ENCODE results near the gene BFSP2. TPM values are rescaled to one million over a fixed set of nuclear protein-coding genes. Genes with fewer than 3 reads are reported as not detected.

BFSP2 gene
- total and polyA plus RNA-seq, 8 donors, result 0.68 to 2.7 (median 1.4) TPM; not detected in 5

DNA sequence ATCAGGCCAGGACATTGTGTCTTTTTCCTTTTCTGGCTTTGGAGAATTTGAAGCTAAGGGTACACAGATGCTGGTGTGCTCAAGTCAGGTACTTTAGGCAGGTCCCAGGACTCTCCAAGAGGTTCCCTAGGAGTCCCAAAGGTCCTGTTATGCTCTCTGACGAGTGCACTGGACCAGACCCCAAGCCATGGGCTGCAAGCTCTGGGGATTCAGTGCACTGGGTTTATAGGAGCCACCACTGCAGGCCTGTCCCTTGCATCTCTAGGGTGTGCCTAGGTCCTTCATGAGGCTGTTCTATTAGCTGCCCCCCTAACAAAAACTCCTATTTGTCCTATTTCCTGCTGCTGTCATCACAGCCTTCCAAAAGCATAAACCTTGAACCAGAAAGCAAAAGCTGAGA, 31.9 kb upstream of the BFSP2 start:
- no peak for TF ChIP-seq POLR2AphosphoS5 (IDR thresholded peaks at IDR 0.05)
- no peak for TF ChIP-seq CTCF (IDR thresholded peaks at IDR 0.05)
- no peak for TF ChIP-seq POLR2A (IDR thresholded peaks at IDR 0.05)
- TF ChIP-seq EP300 (IDR thresholded peaks at IDR 0.05), result no peak
- Histone ChIP-seq H3K4me1 (no peaks in the 10 kb centered on the region), H3K9me3 (no peaks in the 10 kb centered on the region), H3K27me3 (no peaks in the 10 kb centered on the region), H3K4me3 (no peak overlapping the region), H3K27ac (no peak overlapping the region), H3K36me3 (no peaks in the 10 kb centered on the region)
- no peak for DNase-seq
- intact Hi-C loops (cut with DNase I; ENCODE audit: low total_unique reads), result no loop called here
- WGBS, 5 donors, result 59 to 83% (median 79%) methylated on average over 1 of the region's 1 CpG

DNA sequence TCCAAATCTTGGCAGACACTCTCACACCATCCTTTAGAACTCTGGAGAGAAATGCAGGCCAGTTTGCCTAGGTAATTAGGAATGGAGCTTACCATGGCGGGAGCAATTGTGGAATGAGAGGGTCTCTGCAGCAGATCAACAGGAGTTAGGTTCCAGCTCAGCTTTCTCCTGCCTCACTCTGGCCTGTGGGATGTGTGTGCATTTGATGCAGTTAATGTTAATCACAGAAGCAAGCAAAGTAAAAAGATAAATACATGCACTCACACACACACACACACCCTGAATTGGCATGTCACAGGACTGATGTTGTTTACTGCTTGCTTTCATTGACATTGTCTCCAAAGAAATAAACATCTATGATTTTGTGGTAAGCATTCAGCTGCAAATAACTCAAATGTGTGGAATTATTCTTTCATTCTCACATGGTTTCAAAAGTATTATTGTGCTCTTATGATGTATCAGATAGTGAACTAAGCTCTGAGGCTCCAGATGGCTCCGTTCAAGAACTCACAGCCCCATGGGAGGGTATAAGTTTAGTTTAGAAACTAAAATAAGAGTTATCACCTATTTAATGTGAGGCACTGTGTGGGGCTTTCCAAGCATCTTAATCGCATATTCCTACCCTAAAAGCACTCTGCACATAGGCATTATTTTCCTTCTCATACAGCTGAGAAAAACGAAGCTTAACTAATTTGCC, 31.3 kb upstream of the BFSP2 start:
- no peaks in the 10 kb centered on the region for H3K27me3 ChIP-seq
- no peak for DNase-seq
- H3K27ac ChIP-seq, result no peak overlapping the region
- H3K36me3 ChIP-seq, result no peaks in the 10 kb centered on the region
- WGBS, 5 donors, result 45 to 81% (median 68%) methylated on average over 4 of the region's 4 CpGs
- no peak for TF ChIP-seq POLR2A (IDR thresholded peaks at IDR 0.05)
- no peak for TF ChIP-seq EP300 (IDR thresholded peaks at IDR 0.05)
- TF ChIP-seq CTCF (IDR thresholded peaks at IDR 0.05), result no peak
- TF ChIP-seq POLR2AphosphoS5 (IDR thresholded peaks at IDR 0.05), result no peak
- H3K4me3 ChIP-seq, result no peak overlapping the region
- no peaks in the 10 kb centered on the region for H3K4me1 ChIP-seq
- H3K9me3 ChIP-seq, result no peaks in the 10 kb centered on the region
- intact Hi-C loops (cut with DNase I; ENCODE audit: low total_unique reads), result no loop called here

DNA sequence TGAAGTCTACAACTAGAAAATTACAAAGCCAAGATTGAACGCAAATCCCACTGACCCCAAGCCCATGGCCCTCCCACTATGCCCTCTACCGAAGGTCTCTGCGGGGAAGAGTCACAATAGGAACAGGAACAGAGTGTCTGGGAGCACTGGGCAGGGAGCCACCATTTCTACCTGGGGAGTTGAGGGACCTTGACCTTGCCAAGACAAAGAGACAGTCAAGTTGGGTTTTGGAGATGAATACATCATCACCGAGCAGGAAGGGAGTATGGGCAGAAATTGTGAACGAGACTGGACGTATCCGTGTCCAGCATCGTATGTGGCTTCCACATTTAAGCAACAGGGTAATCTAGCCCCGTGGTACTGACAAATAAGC, 30.8 kb upstream of the BFSP2 start:
- intact Hi-C loops (cut with DNase I; ENCODE audit: low total_unique reads), result no loop called here
- Histone ChIP-seq H3K27me3 (no peaks in the 10 kb centered on the region), H3K4me1 (no peaks in the 10 kb centered on the region), H3K9me3 (no peaks in the 10 kb centered on the region), H3K4me3 (no peak overlapping the region), H3K36me3 (no peaks in the 10 kb centered on the region), H3K27ac (no peak overlapping the region)
- WGBS, 5 donors, result 79 to 89% (median 84%) methylated on average over 9 of the region's 9 CpGs
- TF ChIP-seq POLR2AphosphoS5 (IDR thresholded peaks at IDR 0.05) (no peak), POLR2A (IDR thresholded peaks at IDR 0.05) (no peak), CTCF (IDR thresholded peaks at IDR 0.05) (no peak), EP300 (IDR thresholded peaks at IDR 0.05) (no peak)
- DNase-seq, result no peak

DNA sequence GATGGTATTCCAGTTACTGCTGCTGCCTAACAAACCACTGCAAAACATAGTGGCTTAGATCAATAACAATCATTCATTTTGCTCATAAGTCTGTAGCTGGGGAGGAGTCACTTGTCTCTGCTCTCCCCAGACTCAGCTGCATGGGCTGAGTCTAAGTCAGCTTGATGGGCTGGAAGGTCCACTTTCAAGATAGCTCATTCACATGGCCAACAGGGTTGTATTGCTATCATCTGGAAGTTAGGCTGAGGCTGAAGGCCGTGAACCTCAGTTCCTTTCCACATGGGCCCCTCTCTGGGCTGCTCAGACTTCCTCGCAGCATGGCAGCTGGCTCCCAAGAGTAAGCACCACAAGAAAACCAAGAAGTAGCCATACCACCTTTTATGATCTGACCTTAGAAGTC, 28.7 kb upstream of the BFSP2 start:
- 92 to 100% (median 96%) methylated on average over 2 of the region's 2 CpGs for WGBS, 5 donors

More for the DNA sequence above, 28.7 kb upstream of the BFSP2 start:
- no peaks in the 10 kb centered on the region for H3K36me3 ChIP-seq
- no peak overlapping the region for H3K27ac ChIP-seq
- no peak for DNase-seq
- no peak for TF ChIP-seq CTCF (IDR thresholded peaks at IDR 0.05)
- no peak for TF ChIP-seq EP300 (IDR thresholded peaks at IDR 0.05)
- TF ChIP-seq POLR2A (IDR thresholded peaks at IDR 0.05), result no peak
- TF ChIP-seq POLR2AphosphoS5 (IDR thresholded peaks at IDR 0.05), result no peak
- H3K27me3 ChIP-seq, result no peaks in the 10 kb centered on the region
- no peaks in the 10 kb centered on the region for H3K4me1 ChIP-seq
- intact Hi-C loops (cut with DNase I; ENCODE audit: low total_unique reads), result no loop called here
- no peak overlapping the region for H3K4me3 ChIP-seq
- no peaks in the 10 kb centered on the region for H3K9me3 ChIP-seq
